AG04450 (cell line): ENCODE measurements around the gene EIPR1. TPM values are rescaled to one million over a fixed set of nuclear protein-coding genes. Genes with fewer than 3 reads are reported as not detected.

Source experiments
- CTCF ChIA-PET: fragments of 300-600, 350-600 bp; formaldehyde crosslinking; extraction: SDS; loops from one replicate; lab custom pipeline; 2022; ENCODE audit warnings: antibody characterized with exemption, inconsistent platforms; lab: Charles Lee
- POLR2A ChIA-PET: fragments of 350-600 bp; formaldehyde crosslinking; extraction: SDS; loops from one replicate; lab custom pipeline; 2021; ENCODE audit warnings: antibody characterized with exemption, inconsistent platforms; lab: Yijun Ruan, JAX
- DNase-seq: peaks from one replicate; pipeline ENCODE4 v3.0.0-alpha.2; 2011; ENCODE audit warnings: low read depth, low spot score
- H3K27ac ChIP-seq: one replicate; pipeline ENCODE4 v1.5.1; 2012; ENCODE audit warnings: low read depth, low read length, control low read depth
- H3K27me3 ChIP-seq: one replicate; pipeline ENCODE4 v1.6.0; 2012; ENCODE audit warnings: low read length; ENCODE audit not compliant: control insufficient read depth, insufficient read depth
- H3K4me3 ChIP-seq: 2 replicates; pipeline ENCODE4 v1.5.1; 2011; ENCODE audit warnings: mild to moderate bottlenecking, low read depth, low read length, control low read depth
- H3K9me3 ChIP-seq: 2 replicates; pipeline ENCODE4 v1.5.1; 2012; ENCODE audit warnings: low read length; ENCODE audit not compliant: control insufficient read depth, insufficient read depth
- CTCF ChIP-seq: IDR thresholded peaks from 2 replicates; pipeline ENCODE4 v1.5.1; 2011; ENCODE audit warnings: low read depth, low read length, control low read depth, inconsistent platforms
- polyA plus RNA-seq: library from polyadenylated mRNA; depleted of rRNA; stranded (reverse); fragments of >200 nt; gene quantifications from 2 replicates; pipeline ENCODE4 v1.2.3, GENCODE V29; 2011

Gene EIPR1
- polyA plus RNA-seq, 1 experiment, result 33.2 TPM

GRCh38 chr2:3257166-3257565, 120.5 kb downstream of the EIPR1 start:
- DNase-seq, result no peak
- Histone ChIP-seq H3K4me3 (no peak overlapping the region), H3K27me3 (no peaks in the 10 kb centered on the region), H3K27ac (no peak overlapping the region), H3K9me3 (no peaks in the 10 kb centered on the region)
- no peak for TF ChIP-seq CTCF
- CTCF ChIA-PET, result no interaction called here
- POLR2A ChIA-PET, result no interaction called here

GRCh38 chr2:3256605-3257004, 121.0 kb downstream of the EIPR1 start:
- no peaks in the 10 kb centered on the region for H3K27me3 ChIP-seq
- ChIA-PET POLR2A (no interaction called here), CTCF (no interaction called here)
- H3K9me3 ChIP-seq, result no peaks in the 10 kb centered on the region
- no peak for TF ChIP-seq CTCF
- no peak overlapping the region for H3K4me3 ChIP-seq
- no peak overlapping the region for H3K27ac ChIP-seq
- DNase-seq, result no peak

- no peak overlapping the region for H3K4me3 ChIP-seq
- no peak for TF ChIP-seq CTCF
- ChIA-PET POLR2A (no interaction called here), CTCF (no interaction called here)
- no peaks in the 10 kb centered on the region for H3K9me3 ChIP-seq
- DNase-seq, result no peak
- no peak overlapping the region for H3K27ac ChIP-seq
- H3K27me3 ChIP-seq, result no peaks in the 10 kb centered on the region
Observed at GRCh38 chr2:3256157-3256556, 121.5 kb downstream of the EIPR1 start.

- POLR2A ChIA-PET, result no interaction called here
- peaks cover 4% of the 10 kb centered on the region for H3K9me3 ChIP-seq
- H3K27me3 ChIP-seq, result no peaks in the 10 kb centered on the region
- no peak overlapping the region for H3K27ac ChIP-seq
- CTCF ChIA-PET, result no interaction called here
- DNase-seq, result no peak
- H3K4me3 ChIP-seq, result no peak overlapping the region
- TF ChIP-seq CTCF, result no peak
Observed at GRCh38 chr2:3254442-3254941, 123.1 kb downstream of the EIPR1 start.

GRCh38 chr2:3253913-3254441, 123.6 kb downstream of the EIPR1 start:
- CTCF ChIA-PET, result no interaction called here

More at GRCh38 chr2:3253913-3254441, 123.6 kb downstream of the EIPR1 start:
- POLR2A ChIA-PET, result no interaction called here
- Histone ChIP-seq H3K4me3 (no peak overlapping the region), H3K9me3 (peaks cover 5% of the 10 kb centered on the region), H3K27ac (no peak overlapping the region), H3K27me3 (no peaks in the 10 kb centered on the region)
- no peak for TF ChIP-seq CTCF
- no peak for DNase-seq
